NCI-H2107 treated with DMSO at 0.1 percent for 48 hours (cell line): Measurements from ENCODE around the gene UBL4B.

Source experiments
- DNase-seq: peaks from one replicate; lab custom pipeline; 2025; ENCODE audit not compliant: unreplicated experiment; lab: John Stamatoyannopoulos, UW

The UBL4B gene

DNA sequence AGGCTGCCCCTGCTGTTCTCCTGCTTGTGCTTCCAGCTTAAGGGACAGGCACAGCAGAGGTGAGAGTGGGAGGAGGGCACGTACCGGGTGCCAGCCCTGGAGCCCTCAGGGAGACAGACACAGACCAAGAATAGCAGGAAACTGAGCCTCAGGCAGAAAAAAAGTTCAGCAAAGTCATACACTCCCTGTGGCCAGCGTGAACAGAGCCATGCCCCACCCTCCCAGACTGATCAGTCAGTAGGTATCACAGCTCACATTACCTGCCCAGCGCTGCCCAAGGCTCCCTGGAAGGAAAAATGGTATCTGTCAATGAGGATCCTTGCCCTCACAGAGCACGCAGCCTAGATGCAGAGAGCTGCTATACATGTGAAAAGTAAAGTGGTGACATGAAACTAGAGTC is 1.3 kb downstream of the UBL4B start:
- no peak for DNase-seq

DNA sequence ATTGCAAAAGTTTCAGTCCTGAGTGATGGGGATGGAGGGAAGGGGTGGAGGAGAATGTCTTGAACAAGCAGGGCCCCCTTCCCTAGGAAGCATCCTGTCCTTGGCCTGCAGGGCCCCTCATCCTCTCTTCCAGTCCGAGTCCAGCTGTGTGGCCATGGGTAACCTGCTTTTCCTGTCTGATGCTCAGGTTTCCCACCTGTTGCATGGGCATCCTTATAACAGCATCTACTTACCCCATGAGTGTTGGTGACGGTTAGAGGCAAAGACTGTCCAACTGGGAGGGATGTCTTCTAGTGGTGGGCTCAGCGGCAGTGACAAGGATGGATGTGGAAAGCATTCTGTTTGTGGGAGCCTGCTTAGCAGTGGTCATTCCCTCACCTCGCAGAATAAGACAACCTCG is 1.9 kb downstream of the UBL4B start:
- no peak for DNase-seq

DNA sequence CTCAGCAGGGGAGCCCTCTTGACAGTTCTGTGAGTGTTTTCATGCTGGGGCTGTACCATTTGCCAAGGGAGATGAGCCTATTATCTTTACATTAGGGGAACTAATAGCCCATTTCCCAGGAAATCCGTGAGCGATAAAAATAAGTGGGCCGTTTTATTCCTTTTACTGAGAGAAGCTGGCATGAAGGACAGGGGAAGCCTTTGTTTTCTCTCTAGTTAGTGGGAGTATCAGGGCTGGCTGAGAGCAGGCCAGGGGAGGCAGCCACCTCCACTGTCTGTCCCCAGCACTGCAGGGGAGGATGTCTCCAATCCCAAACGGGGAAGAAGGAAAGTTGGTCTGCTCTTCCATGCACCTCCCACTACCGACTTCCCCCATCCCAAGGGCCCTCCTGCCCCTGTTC is 2.5 kb downstream of the UBL4B start:
- DNase-seq: peak; percentile 33

DNA sequence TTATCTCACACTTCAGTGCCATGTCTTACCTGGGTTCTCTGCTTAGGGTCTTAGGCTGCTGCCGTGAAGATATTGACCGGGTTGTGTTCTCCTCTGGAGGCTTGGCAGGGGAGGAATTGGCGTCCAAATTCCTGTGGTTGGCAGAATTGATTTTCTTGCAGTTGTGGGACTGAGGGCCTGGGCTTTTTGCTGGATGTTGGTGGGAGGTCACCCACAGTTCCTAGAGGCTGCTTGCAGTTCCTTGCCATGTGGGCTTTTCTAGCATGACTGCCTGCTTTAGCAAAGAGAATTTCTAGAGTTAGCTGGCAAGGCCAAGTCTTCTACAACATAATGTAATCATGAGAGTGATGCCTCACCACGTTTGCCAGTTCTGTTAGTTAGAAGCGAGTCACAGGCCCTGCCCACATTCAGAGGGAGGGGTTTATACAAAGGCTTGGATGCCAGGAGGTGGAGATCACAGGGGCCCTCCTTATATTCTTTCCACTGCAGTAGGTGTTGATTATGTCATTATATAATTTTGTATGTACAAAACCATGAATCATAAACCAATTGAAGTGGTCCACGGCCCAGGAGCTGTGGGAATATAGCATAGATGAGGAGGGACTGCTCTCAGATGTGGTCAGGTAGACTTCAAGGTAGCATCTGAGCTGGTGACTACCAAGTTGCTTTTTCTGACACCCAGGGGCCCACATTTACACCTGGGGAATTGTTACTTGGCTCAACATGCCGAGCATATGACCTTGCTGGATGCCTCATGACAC is 6.6 kb downstream of the UBL4B start:
- no peak for DNase-seq

DNA sequence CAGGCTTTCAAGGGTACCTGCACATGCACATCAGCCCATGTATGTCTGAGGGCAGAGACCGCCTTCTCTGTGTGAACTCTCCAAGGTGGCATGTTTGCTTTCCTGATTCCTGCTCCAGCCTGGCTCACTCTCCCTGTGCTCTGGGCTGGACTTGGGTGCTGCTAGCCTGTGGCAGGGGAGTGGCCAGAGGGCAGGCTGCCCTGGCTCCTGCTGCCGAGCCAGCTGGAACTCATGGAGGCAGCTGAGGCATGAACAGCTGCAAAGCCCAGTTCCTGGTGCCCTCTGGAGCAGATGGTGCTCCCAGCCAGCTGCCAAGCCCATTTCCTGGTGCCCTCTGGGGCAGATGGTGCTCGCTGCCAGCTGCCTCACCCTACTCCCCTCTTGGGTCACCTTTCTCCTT is 7.6 kb downstream of the UBL4B start:
- no peak for DNase-seq

DNA sequence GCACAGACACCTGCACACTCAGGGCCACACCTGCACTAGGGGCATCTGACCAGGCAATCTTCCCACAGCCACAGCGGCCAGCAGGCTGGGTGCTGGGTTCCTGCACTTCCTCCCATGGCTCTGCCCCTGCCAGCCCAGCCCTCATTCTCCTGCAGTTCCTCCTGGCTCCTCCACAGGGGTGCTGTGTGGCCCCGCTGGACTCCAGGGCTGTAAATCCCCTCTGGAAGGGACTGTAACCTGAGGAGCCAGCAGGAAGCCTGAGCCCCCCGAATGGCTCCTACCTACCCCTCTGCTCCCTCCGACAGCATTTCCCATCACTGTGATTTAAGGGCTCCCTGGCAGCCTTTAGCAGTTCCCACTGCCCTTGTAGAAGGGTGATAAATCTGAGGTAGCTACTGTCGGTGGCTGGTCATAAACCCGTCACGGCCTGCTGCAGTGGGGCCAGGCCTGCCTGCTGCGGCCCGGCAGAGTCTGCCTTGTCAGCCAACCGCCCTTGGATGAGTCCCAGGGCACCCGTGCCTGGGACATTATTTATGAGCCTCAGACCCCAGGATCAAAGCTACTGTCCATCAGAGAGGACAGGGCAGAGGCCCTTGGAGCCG is 8.8 kb downstream of the UBL4B start:
- no peak for DNase-seq

DNA sequence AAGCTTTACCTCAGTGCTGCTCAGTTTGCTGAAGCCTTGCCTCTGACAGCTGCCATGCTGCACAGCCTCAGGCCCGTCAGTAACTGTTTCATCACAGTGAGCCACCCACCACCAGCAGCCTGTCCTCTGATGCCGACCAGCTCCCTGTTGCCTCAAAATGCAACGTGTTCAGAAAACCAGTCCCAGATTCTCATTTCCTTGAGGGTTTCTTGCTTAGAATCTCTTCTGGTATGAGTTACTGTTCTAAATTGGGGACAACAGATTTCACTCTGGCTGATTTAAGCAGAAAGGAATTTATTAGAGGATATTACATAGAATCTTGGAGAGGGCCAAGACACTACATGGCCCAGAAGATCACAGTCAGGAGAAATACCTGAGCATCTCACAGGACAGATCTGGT is 11.0 kb downstream of the UBL4B start:
- DNase-seq: no peak

DNA sequence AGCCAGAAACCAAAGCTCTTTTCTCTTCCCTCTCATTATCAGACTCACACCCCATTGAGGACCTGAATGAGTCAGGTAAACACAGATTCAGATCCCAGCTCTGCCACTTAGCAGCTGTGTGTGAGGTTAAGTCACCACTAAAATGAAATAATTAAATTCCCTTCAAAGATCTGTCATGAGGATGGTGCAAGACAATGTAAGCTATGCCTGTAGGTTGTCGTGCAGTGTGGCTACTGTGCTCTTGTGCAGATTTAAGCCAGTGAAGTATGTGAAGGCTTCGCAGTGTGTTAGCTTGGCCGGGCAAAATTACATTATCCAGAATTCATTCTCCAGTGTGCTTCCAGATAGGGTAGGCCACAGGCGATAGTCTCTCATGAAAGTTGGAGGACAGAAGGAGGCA is 13.6 kb downstream of the UBL4B start:
- no peak for DNase-seq

DNA sequence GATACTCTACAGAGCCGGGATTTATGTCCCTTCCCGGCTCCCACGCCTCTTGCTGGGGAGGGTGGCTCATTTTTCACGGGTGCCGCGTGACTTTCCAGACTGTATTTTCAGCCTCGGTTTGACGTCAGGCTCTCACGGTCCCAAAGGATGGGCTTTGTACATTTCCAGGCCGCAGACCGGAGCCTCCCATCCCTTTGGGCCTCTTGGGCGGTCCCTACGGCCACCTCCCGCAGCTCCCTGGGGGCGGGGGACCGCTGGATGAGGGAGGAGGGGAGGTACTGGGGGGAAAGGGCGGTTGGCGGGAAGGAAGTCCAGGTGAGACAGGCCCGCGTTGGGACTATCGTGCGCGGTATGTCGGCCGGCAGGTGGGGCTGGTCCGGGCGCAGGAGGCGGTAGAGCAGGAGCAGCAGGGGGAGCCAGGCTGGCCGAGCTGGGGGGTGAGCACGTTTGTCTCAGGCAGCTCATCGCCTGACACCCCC is 17.9 kb downstream of the UBL4B start:
- no peak for DNase-seq

DNA sequence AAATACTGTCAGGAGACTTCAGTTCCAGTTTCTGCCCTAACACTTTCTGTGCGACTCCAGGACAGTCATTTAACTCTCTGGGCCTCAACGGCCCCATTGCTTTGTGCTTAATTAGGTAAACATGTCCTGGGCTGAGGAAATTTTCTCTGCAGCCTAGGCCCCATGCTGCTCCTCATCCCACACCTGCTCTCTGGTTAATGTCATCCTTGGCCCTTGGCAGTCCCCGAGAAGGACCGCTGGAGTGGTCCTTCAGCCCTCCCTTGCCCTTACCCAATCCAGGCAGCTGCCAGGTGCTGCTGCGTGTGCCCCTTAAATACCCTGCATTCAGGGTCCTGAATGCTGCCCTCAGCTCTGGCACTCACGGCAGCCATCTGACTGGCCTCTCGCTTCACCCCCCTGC is 18.7 kb downstream of the UBL4B start:
- peak; percentile 78 for DNase-seq

DNA sequence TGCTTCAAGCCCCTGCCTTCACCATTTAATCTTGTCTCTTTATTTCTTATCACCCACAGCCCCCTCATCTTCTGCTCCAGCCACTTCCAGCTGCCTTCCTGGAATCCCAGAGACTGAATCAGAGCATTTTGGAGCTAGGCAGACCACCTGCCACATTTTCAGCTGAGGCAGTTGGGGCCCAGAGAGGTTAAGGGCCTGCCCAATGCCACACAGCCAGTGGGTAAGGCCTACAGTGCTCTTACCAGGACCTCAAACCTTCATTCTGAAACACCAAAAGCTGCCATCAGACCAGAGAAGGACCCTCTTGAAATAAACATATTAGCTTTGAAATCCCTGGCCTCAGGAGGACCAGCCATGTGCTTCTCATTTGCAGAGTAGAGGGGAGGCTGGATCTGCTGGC is 20.4 kb downstream of the UBL4B start:
- no peak for DNase-seq

DNA sequence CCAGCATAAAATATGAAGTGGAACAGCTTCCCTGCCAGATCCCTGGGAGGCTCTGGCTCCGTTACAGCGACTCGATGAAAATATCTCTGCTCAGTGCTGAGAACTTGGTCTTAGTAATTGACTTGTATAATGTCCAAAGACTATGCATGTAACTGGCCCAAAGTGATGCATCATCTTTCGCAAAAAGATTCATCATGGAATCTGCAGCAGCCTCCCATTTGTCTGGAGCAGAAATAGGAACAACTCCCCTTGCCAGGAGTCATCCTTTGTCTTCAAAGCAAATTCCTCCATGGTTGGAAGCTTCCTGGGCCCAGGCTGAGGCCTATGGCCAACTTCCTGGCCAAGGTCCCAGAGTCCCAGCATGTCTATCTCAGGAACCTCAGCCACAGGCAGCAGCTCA is 21.2 kb downstream of the UBL4B start:
- DNase-seq: no peak

DNA sequence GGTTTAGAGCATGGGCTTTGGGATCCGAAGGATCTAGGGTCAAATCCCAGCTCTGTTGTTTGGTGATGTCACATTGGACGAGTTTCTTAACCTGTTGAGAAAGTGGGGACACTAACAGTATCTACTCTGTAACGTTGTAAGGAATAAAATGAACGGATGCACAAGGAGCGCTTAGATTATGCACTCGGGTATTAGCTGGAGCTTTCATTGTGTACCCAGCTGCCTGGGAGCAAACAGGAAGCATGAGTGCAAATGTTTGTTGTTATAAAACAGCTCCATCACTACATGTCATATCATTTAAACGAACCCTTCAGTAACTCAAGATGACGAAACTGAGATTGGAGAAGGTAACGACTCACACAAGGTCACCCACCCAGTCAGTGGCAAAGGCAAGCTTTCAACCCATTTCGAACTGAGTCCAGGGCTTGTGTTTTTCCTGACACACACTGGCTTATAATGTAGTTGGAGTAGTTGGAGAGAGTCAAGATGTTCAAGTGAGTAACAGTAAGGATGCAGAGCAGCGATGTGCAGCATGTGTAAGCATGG is 21.9 kb downstream of the UBL4B start:
- peak; percentile 62 for DNase-seq

DNA sequence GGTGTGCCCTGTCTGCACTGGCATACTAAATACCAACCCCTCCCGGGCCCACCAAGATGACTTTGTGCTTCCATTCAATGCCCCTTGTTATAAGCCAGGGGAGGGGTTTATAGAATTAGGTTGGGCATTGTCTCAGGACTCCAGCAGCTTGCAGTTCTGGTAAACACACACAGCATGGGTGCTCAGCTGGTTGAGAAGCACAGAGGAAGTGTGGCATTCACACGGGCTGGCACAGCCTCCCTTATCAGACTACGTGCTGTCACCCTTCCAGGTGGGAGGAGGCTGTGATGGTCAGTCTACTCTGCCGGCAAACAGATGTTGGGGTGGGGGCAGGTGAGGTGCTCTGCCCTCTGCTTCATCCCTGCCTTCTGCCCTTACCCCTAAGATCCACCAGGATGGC is 23.0 kb downstream of the UBL4B start:
- peak; percentile 63 for DNase-seq

DNA sequence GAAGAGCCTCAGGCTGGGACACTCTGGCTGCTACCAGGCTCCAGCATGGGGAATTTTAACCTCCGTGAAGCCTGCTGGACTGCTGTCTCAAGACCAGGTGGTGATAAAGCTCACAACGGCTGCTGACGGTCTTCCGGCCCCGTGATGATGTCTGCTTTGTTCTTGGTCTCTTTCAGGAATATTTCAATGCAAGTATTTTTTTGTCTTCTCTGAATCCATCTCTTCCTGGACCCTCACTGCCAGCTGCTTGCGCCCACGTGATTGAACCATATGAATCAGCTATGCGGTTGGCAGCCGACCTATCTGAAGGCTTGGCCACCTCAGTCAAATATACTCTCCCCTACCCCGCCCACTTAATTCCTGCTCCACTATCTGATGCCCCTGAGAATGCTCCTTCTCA is 23.4 kb downstream of the UBL4B start:
- DNase-seq: peak; percentile 45

DNA sequence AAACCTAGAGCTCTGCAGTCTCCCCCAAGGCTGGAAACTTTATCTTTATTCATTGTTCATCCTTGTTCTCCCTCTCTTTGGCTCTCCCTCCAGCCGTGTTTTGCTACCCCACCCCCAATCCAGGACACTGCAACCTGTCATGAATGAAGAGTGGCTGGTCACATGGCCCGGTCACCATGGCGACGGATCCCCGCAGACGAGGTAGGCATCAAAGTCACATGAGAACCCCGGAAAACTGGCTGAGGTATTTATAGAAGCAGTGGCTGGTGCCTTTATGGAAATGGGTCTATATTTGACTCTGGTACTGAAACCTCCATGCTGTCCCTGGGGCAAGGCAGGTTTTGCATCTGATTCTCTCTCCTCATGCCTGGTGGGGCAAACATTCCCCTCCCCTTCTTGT is 24.7 kb downstream of the UBL4B start:
- peak; percentile 96 for DNase-seq

DNA sequence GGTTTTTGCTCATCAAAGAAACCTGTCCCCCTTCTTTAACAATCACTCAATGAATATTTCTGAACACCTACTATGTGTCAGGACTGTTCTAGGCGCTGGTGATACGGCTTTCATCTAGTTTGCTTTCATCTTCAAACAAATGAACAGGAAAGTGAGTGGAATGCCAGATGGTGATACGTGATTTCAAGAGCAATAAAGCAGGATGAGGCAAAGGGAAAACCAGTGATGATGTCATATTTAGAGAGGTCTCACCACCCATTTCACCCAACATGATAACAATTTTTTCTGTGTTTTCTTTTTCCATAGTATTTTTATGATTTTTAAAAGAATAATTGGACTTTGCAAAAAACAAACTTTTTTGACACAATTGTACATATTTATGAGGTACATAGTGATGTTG is 26.7 kb downstream of the UBL4B start:
- no peak for DNase-seq

DNA sequence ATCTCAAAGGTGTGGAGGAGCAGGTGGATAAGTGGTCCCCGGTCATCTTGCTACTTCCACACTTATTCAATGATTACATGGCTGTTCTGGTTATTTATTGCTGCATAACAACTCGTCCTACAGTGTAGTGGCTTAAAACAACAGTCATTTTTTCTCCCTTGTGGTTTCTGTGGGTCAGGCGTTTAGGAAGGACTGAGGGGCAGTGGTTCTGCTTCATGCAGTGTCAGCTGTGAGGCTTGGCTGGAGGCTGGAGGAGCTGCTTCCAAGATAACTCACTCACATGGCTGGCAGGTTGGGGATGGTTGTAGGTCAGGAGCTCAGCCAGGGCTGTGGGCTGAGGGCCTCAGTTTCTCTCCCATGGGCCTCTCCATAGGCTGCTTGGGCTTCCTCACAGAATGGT is 32.1 kb downstream of the UBL4B start:
- DNase-seq: no peak

DNA sequence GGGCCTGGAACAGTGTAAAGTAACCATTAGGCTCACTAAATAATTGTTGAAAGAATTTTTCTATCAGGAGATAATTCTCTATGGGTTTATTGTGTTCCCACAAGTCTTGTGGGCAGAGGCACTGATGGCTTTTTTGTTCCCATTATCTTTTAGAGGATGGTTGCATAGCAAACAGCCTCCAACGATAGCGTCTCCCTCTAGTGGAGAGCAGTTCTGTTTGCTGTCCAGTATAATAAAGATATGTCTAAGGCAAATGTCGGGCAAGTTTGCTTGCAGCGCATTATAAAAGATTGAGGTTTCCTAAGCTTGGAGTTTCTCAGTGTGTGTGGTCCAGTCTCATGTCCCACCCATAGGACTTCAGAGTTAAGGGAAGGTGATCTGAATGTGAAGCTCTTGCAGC is 36.7 kb downstream of the UBL4B start:
- peak; percentile 59 for DNase-seq

DNA sequence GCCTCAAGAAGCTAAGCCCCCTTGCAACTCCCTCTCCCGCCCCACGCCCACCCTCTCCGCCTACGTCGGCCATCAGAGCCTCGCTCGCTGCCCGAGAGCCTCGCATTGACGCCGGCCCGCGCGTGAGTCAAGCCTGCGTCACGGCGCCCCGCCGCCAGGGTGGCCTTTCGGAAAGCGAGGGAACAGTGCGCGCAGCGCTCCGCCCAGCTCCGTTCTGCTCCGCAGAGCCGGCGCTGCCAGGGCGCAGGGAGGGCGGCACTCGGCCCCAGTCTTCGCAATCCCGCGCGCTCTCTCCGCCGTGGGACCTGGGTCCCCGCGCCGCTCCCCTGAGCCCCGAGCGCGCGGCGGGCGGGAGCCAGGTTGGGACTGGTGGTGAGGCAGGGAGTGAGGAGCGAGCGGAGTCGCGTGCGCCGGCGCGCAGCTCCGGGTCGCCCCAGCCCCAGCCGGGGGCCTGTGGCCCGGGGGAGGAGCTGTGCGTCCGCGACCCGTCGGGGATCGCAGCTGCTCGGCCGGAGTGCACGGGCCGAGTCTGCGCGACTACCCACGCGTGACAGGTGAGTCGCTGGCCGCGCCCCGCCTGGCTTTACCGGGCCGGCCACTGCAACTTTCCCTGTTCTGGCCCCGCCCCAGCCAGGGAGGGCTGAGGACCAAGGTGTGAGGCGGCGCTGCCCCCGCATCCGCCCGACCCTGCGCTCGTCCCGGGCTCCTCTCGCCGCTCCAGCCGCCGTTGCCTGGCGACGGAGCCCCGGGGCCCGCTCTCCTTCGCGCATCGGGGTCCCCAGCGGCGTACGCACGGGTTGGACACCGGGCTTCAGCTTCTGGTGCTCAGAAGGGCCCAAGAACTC is 38.3 kb downstream of the UBL4B start, which contains the start of gene SLC6A17:
SLC6A17 (plus strand) TSS at position 165 of the 845 bp plus-strand sequence. CDS start 16,436 bp downstream, outside the sequence.
- peak; percentile 50 for DNase-seq

DNA sequence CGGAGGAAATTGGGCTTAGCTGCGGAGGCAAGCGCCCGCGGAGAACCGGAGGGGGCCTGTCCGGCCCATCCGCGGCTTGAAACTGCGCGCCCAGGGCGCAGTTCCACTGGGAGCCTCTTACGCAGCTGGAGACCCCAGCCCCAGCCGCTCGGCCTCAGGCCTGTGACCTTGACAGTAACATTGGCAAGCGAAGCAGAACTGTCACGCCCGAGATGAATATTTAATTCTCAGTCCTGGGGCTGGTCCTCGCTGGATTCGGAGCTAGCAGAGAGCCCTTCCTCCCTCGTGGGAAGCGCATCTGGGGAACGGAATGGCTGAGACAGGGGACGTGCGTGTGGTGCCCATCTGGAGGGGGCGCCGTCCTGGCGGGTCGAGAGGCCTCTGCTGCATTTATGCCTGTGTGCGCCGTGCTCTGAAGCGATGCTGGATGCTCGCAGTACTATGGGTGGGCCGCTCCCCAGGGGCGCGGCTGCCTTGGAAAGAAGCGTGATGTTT is 39.0 kb downstream of the UBL4B start:
- no peak for DNase-seq
